Esophagus muscularis mucosa (tissue), 4 donors: ENCODE data around the gene P2RX2. TPM values are rescaled to one million over a fixed set of nuclear protein-coding genes. Genes with fewer than 3 reads are reported as not detected.

Experiments
- DNase-seq: peaks from one replicate; pipeline ENCODE4 v3.0.0-alpha.2; 2017; ENCODE audit errors: extremely low spot score
- H3K27ac ChIP-seq, 4 donors: fragments of 200-600 bp; sonication (generic); replicated peaks in 1 of 4; 1 replicate in 3 of 4; 2 replicates in 1 of 4; pipeline ENCODE4 v1.5.1; 2016 to 2019; ENCODE audit warnings: mild to moderate bottlenecking in 1 of 4
- H3K27me3 ChIP-seq, 4 donors: fragments of 200-600 bp; sonication (generic); one replicate each; pipeline versions ENCODE4 v1.5.1 to v1.6.0; 2016 to 2019
- H3K36me3 ChIP-seq, 4 donors: fragments of 200-600 bp; sonication (generic); one replicate each; pipeline ENCODE4 v1.5.1; 2016 to 2019
- H3K4me1 ChIP-seq, 4 donors: fragments of 200-600 bp; sonication (generic); one replicate each; pipeline ENCODE4 v1.5.1; 2016 to 2019
- H3K4me3 ChIP-seq, 4 donors: fragments of 200-600 bp; sonication (generic); 1 replicate in 2 of 4; 2 replicates in 2 of 4; pipeline ENCODE4 v1.5.1; 2016 to 2019; ENCODE audit warnings: mild to moderate bottlenecking in 4 of 4, moderate library complexity in 1 of 4
- H3K9me3 ChIP-seq, 4 donors: fragments of 200-600 bp; sonication (generic); 1 replicate in 3 of 4; 2 replicates in 1 of 4; pipeline ENCODE4 v1.5.1; 2016 to 2019
- CTCF ChIP-seq, 3 experiments: fragments of 200-600 bp in 2 of 3; fragments of 450-650 bp in 1 of 3; sonication (generic) in 2 of 3; IDR thresholded peaks; one replicate each; pipeline ENCODE4 v1.5.1; 2017 to 2019; ENCODE audit warnings: antibody characterized with exemption in 3 of 3, mild to moderate bottlenecking in 2 of 3, moderate library complexity in 1 of 3
- EP300 ChIP-seq: sonication (generic); formaldehyde crosslinking; IDR thresholded peaks from one replicate; pipeline ENCODE4 v1.6.1; 2017; ENCODE audit warnings: antibody characterized with exemption
- POLR2A ChIP-seq: fragments of 450-650 bp; IDR thresholded peaks from one replicate; pipeline ENCODE4 v1.6.1; 2017; ENCODE audit warnings: antibody characterized with exemption, moderate library complexity, mild to moderate bottlenecking, low read depth
- POLR2AphosphoS5 ChIP-seq, 2 donors: sonication (generic); formaldehyde crosslinking; IDR thresholded peaks; one replicate each; pipeline ENCODE4 v1.6.1; 2017; ENCODE audit warnings: antibody characterized with exemption in 2 of 2
- WGBS: methylation state at CpG from one replicate; pipeline ENCODE4 v1.1.5; 2018; 5-methylcytosine and 5-hydroxymethylcytosine counted together
- intact Hi-C: fragments of 100-400 bp; cut with DNase I; formaldehyde crosslinking; loops from one replicate; pipeline ENCODE4 v1.15.1; 2023
- total RNA-seq, 4 donors: library from RNA; depleted of rRNA; stranded (reverse); fragments of >200 nt; gene quantifications; one replicate each; pipeline versions ENCODE4 v1.1.0 to v1.2.1, GENCODE V29; 2016

Gene P2RX2
- total RNA-seq, 4 donors from 2014 or later: 1.7 to 4.1 (median 3.7) TPM

- TF ChIP-seq POLR2A (no peak), POLR2AphosphoS5 (IDR thresholded peaks at IDR 0.05) (peak in 1 of 2 donors; percentile 55), CTCF (IDR thresholded peaks at IDR 0.05) (peak; percentile 64 to 70 (median 68))
- intact Hi-C loops: no loop called here
- Histone ChIP-seq H3K9me3 (no peaks in the 10 kb centered on the region), H3K27ac (peak overlapping the region; percentile 41 to 57 (median 48)), H3K36me3 (no peaks in the 10 kb centered on the region), H3K27me3 (peaks cover 0 to 49% (median 18%) of the 10 kb centered on the region in 4 donors), H3K4me1 (peaks cover 15 to 50% (median 38%) of the 10 kb centered on the region in 4 donors), H3K4me3 (peak overlapping the region; percentile 51 to 60 (median 52))
- no peak for DNase-seq
- 24% methylated on average over 35 of the region's 45 CpGs for WGBS
Observed at GRCh38 chr12:132600048-132601032, 18.2 kb upstream of the P2RX2 start.

GRCh38 chr12:132601171-132601883 lies 17.2 kb upstream of the P2RX2 start:
- TF ChIP-seq EP300 (no peak), POLR2A (no peak), POLR2AphosphoS5 (IDR thresholded peaks at IDR 0.05) (no peak), CTCF (IDR thresholded peaks at IDR 0.05) (no peak)
- intact Hi-C loops: no loop called here
- Histone ChIP-seq H3K36me3 (no peaks in the 10 kb centered on the region), H3K27ac (no peak overlapping the region), H3K4me1 (peaks cover 15 to 50% (median 38%) of the 10 kb centered on the region in 4 donors), H3K9me3 (no peaks in the 10 kb centered on the region), H3K4me3 (peak overlapping the region; percentile 51 to 60 (median 52)), H3K27me3 (peaks cover 0 to 53% (median 18%) of the 10 kb centered on the region in 4 donors)
- WGBS: 78% methylated on average over 26 of the region's 31 CpGs
- no peak for DNase-seq

GRCh38 chr12:132602572-132603239 lies 15.9 kb upstream of the P2RX2 start:
- H3K9me3 ChIP-seq: no peaks in the 10 kb centered on the region
- no peak for DNase-seq
- peak overlapping the region; percentile 57 to 79 (median 65) for H3K27ac ChIP-seq
- H3K36me3 ChIP-seq: no peaks in the 10 kb centered on the region
- H3K4me3 ChIP-seq: peak overlapping the region; percentile 43 to 54 (median 45)
- peaks cover 13 to 45% (median 36%) of the 10 kb centered on the region in 4 donors for H3K4me1 ChIP-seq
- 70% methylated on average over 20 of the region's 29 CpGs for WGBS
- intact Hi-C loops: no loop called here
- TF ChIP-seq POLR2A (no peak), EP300 (no peak), POLR2AphosphoS5 (IDR thresholded peaks at IDR 0.05) (no peak), CTCF (IDR thresholded peaks at IDR 0.05) (no peak)
- H3K27me3 ChIP-seq: peaks cover 0 to 66% (median 18%) of the 10 kb centered on the region in 4 donors

- no peak for TF ChIP-seq EP300
- no peak for TF ChIP-seq CTCF (IDR thresholded peaks at IDR 0.05)
- no peak for TF ChIP-seq POLR2AphosphoS5 (IDR thresholded peaks at IDR 0.05)
- no peak for TF ChIP-seq POLR2A
Observed at GRCh38 chr12:132603240-132604150, 15.1 kb upstream of the P2RX2 start.

More at GRCh38 chr12:132603240-132604150, 15.1 kb upstream of the P2RX2 start:
- intact Hi-C loops: no loop called here
- Histone ChIP-seq H3K36me3 (no peaks in the 10 kb centered on the region), H3K4me1 (peaks cover 12 to 44% (median 35%) of the 10 kb centered on the region in 4 donors), H3K27ac (peak overlapping the region; percentile 57 to 79 (median 65)), H3K4me3 (peak overlapping the region; percentile 43 to 54 (median 45)), H3K9me3 (no peaks in the 10 kb centered on the region), H3K27me3 (peaks cover 0 to 74% (median 18%) of the 10 kb centered on the region in 4 donors)
- DNase-seq: no peak
- 49% methylated on average over 14 of the region's 67 CpGs for WGBS
